NCI-H524 treated with DMSO at 0.1 percent for 48 hours (cell line): ENCODE data around the gene NUMA1.

ENCODE experiments used
- DNase-seq: peaks from one replicate; lab custom pipeline; 2025; lab: John Stamatoyannopoulos, UW

NUMA1 gene

DNA sequence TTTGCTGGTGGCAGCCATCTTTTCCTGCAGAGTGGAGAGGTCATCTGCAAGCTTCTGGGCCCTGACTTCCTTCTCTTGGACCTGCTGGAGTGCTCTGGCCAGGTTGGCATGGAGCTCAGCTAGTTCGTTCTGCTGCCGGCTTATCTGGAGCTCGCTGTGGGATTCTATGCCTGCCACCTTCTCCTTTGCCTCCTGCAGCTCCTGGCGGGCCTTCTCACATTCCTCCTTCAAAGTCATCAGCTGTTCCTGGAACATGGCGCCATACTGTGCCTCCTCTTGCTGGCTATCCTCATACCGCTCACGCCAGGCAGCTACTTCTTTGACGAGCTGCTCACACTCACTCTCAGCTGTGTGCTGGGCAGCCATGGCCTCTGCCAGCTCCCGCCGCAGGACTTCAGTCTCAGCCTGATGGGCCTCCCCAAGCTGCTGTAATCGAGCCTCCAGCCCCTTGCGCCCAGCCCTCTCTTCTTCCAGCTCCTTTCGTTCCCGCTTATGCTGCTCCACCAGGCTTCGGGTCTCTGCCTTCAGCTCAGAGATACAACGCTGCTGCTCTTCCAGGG lies 65.5 kb downstream of the NUMA1 start:
- DNase-seq = no peak

DNA sequence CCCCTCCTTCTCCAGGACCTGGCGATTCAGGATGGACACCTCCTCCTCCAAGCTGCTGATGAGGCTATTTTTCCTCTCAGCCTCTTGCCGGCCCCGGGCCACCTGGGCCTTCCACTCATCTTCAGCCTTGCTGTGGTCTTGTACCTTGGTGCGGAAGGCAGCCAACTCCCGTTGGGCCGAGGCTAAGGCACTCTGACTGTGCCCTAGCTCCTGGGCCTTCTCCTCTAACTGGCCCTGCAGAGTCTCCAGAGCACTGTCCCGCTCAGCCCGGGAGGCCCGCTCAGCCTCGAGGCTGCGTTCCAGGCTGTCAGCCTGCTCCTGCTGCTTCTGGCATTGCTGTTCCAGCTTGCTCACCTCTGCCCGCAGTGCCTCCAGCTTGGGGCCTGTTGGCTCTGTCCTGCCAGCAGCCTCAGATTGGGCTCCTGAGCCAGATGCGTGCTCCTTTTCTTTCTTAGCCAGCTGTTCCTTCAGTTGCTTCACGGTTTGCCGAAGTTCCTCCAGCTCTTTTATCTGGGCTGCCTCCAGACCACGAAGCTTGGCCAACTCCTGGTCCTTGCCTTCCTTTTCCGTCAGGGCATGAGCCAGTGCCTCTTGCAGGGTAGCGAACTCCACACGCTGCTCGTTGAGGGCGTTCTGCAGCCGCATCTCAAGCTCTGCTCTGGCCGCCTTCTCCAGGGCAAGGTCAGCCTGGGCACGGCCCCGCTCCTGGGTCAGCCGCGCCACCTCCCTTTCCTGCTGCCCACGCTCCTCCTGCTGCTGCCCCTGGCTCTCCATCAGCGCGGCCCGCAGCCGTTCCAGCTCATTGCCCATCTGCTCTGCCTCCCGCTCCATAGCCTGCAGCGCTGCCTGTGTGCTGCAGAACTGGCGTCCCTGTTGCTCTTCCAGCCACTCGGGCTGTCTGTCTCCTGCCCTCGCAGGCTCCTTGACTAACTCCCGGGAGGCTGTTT lies 66.3 kb downstream of the NUMA1 start:
- no peak for DNase-seq

DNA sequence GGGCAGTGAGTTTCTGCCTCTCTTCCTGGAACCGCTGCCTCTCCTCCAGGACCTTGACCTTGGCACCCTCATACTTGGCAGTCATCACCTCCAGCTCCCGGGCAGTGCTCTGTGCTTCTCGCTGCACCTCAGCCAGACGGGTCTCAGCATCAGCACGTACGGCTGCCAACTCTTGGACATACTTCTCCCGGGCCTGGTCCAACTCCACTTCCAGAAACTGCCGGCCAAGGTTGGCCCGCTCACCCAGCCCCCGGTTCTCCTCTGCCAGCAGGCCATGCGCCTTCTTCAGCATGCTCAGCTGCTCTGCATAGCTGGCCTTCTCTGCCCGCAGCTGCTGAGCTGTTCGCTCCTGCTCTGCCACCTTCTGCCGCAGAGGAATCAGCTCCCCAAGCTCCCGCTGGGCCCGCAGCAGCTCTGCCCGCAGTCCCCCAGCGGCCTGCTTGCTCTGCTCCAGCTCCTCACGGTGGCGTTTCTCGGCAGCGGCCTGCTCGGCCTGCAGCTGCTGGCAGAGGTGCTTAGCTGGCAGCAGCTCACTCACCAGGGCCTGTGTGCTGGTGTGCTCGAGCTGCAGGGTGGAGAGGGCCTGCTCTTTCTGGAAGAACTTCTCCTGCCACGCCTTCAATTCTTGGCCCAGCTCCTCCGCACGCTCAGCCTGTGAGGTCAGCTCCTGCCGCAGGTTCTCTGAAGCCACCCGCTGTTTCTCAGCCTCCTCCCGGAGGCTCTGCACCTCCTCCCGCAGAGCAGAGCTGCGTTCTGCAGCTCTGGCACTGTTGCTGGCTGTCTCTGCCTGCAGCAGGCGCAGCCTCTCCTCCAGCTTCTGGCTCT lies 67.2 kb downstream of the NUMA1 start:
- DNase-seq = no peak

DNA sequence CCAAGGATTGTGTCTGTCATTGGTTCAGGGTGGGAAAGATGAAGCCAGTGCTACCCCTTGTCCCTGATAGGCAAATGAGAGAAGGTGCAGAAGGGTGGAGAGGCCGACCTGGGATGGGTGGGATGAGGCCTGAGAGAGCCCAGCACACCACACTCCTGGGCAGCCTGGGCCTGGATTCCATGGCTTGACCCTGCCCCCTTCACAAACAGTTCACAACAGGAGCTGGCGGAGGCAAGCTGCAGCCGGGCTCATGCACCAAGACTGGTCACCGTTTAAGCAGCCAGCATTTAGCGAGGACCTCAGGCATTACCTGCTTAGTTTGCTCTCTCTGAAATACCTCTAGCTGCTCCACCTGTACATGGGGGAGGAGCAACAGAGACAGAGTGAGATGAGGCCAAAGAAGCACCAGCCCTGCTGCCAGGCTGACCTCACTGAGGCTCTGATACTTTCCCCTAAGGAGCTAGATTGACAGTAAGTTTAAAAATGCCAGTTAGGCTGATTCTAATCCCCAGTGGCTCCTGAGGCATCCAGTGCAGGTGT lies 68.2 kb downstream of the NUMA1 start:
- DNase-seq = no peak

DNA sequence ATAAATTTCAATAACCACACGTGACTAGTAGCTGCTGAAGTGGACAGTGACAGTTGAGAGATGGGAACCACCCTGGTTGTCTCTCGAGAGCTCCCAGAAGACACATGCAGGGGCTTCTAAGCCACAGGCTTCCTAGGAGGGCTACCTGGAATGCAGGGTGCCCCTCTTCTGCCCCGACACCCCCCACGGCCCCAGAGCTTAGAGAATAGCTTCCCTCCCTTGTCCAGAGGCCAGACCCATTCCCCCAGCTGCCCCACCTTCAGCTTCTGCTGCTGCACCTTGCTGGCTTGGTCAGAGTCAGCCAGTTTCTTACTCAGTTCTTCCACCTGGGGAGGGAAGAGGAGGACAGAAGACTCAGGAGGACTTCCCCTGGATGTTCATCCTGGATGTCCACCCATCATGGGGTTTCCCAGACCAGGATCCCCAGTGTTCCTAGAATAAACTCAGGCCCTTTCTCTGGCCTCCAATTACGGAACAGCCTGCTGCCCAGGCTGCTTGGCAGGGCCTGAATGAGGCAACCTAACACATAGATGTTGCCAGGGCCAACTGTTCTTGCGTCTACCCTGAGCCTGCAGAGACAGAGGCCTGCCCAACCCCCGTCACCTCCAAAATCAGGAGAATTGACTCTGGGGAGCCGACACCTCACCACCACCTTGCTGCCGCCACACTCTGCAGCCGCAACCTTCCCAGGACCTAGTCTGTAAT lies 69.7 kb downstream of the NUMA1 start:
- DNase-seq = no peak

DNA sequence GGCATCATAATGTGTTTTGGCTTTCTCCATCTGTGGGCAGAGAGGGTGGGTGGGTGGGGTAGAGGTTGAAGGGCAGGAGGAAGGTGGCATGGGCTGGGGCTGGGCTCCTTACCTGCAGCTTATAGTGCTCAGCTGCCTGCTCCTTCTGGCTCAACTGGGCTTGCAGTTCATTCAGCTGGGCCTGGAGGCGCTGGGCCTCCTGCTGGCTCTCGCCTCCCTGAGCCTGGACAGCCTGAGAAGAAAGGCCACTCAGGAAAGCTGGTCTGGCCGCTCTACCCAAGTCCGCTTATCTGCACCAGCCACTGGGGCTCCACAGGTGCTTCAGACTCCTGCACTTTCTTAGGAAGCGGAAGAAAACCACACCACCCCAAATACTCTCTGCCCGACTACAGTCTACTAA lies 71.2 kb downstream of the NUMA1 start:
- DNase-seq = no peak

DNA sequence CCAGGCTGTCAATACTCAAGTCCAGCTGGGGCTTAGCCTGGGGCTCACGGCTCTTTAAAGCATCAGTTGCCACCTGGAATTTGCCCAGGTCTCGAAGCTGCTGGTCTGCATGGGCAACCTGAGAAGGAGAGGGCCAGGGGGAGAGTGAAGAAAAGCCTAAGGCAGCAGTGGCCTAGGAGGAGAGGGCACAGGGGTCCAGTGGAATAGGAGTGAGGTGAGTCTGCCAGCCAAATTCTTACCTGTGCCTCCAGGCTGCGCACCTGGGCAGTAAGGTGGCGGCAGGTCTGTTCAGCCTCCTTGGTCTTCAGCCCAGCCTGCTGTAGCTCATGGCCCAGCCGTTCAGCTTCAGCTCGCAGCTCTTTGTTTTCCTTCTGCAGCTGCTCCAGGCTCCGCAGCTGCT lies 71.6 kb downstream of the NUMA1 start:
- DNase-seq = no peak

DNA sequence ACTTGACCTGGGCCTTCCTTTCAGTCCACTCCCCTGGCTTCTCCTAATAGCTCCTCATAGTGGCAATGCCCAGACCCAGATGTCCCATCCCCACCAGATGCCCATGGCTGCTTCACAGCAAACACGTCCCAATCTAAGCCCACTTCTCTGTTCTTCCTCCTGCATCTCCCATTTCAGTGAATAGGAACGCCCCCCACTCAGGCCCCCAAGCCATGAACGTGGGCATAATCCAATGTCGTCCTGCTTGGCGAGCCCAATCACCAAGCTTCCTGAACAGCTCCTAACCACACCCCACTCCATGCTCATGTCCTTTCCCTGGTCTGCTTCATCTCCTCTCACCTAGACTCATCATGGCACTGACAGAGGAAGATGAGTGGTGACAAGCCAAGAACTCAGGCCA lies 72.8 kb downstream of the NUMA1 start:
- no peak for DNase-seq

DNA sequence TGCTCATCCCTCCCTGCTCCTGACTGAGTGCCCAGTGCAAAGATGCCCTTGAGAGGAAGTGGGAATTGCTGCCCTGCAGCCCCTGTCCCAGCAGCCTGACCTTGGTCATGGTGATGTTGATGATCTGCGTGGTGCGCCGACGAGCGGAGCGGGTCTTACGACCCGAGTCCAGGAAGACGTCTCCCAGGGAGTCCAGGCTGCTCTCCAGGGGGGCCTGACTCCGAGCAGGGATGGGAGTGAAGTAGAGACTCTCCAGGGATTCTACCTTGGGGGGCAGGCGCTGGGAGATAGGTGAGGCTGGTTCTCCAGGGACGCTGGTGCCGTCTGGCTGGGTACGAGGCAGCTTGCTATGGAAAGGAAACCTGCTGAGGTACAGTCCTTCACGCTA lies 73.3 kb downstream of the NUMA1 start:
- DNase-seq = no peak

DNA sequence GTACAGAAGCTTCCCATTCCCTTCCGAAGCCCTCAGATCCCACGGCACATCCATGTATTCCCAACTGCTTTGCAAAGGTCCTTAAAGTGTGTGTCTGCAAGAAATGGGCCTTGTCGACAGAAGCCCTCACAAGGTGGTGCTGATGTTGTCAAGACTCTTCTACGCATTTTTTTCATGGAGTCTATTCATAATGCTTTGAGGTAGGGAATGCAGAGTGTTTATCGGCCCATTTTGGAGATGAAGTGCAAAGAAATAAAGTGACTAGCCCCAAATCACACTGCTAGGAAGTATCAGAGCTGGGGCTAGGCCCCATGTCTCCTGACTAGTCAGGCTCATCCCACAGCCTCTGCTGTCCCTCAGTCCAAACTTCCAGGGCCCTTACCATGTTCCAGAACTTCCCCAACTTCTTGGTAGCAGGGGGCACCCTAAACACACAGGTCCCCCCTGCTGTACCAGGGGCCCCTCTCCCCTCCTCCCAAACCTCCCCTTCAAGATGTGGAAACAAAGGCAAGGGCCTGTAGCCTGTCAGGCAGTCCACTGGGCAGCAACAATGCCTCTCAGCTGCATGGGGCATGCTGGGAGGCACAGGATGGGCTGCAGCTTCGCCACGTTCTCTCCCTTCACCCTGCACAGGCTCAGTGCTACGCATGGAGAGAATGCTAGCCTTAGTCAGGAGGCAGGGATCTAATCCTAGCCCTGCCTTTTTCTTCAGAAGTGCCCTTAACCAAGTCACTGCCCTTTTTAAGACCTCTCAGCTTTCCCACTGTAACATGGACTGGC lies 73.8 kb downstream of the NUMA1 start:
- no peak for DNase-seq

DNA sequence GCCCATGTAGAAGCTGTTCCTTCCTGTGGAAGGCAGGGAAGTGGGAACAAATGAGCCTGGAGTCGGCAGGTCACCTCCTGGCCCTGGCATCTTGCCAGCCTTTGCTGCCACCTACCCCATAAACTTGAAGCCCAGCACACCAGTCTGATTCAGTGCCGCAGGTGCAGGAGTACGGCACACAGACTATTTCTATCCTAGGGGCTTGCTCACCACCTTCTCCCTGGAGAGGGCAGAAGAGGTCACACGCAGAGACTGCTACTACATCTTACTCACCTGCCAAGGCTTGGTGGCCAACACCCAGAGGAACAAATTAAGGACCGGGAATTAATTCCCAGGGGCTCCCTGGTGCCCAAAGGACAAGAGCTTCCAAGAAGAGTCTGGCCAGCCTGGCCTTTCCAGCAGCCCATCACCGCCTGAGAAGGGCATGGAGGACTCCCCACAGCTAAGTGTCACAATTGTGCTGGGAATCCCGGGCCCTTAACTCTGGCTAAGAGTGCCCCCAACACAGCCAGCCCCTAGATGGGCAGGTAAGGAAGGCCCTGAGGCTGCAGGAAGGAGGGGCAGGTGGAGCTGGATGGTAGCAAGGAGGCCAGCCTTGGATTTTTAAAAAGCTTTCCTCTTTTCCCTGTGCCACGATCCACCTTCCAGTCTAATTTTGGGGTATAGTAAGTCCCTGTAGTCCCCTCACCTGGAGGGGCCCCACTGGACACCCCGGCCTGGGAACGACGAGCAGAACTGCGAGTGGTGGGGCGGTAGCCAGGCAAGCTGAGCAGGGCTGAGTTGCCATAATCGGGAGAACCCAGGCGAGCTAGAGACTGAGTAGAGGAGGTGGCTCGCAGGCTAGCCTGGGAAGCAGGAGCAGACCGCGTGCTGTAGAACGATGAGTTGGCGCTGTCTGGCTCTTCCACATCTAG lies 74.7 kb downstream of the NUMA1 start:
- DNase-seq = no peak

DNA sequence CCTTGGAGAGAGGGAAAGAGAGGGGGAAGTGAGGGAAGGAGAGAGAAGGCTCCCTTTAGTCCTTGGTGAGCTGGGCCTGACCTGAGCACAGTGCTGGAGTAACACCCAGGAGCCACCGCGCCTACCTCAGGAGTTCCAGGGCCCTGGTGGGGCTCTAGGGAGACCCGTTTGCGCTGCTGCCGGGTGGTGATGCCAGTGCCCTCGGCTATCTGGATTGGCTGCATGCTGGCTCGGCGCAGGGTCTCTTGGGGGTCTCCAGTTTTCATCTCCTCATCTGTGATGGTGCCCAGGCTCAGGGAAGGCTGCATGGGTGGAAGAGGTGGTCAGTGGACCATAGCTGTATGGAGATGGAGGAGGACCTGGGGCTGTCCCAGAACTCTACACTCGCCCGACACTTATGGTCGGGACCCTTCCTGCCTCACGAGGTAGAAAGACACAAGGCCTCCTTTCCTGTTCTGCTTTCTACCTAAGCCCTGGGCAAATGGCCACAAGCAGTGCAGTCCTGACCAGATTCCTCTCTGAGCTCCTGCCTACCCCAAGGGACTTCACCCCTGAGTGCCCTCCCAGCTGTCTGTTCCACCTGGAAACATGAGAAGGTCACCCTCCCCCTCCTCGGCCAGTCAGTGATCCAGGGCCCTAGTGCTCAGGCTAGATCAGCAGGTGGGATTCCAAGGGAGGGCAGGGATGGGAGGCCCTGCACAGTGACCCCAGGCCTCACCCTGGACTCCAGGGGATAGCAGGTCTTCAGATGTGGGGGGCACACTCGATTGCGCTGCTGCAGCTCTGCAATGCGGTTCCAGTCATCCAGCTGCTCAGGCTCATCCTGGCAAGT lies 75.6 kb downstream of the NUMA1 start:
- no peak for DNase-seq

DNA sequence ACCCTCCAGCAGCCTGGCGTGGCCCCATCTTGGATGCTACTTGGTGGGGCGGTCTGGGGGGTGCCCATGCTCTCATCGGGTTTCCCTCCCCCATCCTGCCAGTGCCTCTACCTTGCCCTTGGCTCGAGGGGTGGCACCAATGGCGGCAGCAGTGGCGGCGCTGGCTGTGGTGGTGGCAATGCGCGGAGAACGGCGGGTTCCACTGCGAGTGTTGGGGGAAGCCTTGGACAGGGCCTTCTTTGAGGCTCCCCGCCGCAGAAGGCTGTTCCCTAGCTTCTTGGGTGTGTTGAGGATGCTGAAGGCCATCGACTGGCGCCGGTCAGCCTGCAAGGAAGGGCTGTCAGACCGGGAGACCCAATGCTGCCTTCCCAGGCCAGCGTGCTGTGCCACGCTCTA lies 76.6 kb downstream of the NUMA1 start:
- no peak for DNase-seq

DNA sequence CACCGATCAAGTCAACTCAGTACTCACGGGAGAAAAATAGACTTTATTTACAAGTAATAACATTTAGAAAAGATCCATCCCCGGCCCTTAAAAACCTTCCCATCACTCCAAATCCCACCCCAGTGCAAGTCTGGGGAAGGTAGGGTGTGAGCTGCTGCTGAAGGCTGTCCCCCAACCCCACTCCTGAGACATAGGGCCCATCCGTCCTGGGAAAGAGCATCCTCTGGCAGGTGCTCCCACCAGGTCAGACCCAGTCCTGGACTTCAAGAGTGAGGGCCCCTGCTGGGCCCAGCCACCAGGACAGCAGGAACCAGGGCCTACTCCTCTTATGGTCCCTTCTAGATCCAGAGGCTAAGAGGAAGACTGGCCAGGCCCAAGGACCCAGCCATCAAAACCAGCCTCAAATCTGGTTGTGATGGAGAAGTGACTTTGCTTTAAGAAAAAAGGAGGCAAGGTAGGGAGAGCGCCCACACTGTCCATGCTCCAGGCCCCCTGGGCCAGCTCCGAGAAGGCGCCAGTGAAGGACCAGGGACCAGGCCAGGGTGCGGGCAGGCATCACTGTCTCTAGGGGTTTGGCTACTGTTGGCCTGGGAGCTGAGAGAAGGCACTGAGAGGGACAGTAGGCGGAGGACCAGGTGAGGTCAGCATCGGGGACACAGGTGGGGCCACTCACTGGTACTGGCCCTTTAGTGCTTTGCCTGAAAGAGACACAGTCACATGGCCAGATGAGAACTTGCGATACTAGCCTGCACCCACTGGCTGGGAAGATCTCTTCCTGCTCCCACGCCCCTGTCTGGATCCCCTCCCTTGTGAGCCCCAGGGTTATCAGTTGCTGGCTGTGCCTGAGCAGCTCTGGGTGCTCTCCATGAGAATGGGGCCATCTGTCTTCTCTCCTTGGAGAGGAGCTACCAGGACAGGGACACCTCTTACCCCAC lies 77.2 kb downstream of the NUMA1 start:
- DNase-seq = no peak

DNA sequence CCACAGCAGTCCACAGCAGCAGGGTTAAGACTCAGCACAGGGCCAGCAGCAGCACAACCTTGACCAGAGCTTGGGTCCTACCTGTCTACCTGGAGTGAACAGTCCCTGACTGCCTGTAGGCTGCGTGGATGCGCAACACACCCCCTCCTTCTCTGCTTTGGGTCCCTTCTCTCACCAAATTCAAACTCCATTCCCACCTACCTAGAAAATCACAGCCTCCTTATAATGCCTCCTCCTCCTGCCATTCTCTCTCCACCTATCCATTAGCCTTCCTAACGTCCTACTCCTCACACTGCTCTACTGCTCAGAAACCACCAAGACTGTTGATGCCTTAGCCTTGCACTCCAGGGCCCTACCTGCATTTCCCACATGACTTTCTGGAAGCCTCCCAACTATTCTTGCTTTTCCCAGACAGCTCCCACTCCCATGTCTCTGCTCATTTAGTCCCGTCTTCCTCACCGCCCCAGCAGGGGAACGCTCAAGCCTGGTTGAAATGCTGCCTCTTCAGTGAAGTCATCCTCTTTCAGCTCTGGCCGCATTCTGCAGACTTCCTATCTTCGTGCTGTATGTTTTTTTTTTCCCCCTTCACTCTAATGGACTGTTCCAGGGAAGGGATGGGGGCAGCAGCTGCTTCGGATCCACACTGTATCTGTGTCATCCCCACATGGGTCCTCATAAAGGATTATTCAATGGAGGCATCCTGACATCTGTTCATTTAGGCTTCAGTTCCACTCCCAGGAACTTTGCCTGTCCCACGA lies 78.3 kb downstream of the NUMA1 start:
- peak; percentile 95 for DNase-seq

DNA sequence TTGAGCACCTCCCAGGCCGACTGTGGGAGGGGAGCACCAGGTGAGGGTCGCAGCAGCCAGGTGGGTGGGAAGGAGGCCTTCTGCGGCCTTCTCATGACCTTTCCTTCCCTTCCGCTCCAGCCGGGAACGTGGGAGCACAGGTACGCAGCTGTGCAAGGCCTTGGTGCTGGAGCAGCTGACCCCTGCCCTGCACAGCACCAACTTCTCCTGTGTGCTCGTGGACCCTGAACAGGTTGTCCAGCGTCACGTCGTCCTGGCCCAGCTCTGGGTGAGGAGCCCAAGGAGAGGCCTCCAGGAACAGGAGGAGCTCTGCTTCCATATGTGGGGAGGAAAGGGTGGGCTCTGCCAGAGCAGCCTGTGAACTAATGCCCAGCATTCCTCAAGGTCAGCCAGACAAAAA lies 79.1 kb downstream of the NUMA1 start:
- DNase-seq = no peak

DNA sequence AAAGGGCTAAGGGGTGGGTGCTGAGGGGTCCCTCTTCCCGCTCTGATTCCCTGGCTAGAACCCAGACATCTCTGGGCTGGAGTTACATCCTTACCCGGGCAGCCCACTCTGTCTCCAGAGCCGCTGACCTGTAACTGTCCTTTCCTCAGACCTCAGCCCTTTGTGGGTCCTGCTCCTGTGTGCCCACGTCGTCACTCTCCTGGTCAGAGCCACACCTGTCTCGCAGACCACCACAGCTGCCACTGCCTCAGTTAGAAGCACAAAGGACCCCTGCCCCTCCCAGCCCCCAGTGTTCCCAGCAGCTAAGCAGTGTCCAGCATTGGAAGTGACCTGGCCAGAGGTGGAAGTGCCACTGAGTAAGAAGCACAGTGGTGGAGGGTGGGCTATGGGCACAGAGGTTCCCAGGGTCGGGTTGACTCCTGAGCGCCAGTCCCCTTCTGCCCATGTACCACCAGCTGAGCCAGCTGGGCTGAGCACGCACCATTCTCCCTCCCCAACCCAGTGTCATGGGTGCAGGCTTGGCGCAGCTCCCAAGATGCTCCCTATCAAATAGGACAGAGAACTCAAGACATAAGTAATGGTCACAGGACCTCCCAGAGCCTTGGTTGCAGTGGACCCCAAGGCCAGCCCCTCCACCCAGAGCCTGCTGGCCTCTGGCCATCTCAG lies 80.0 kb downstream of the NUMA1 start:
- no peak for DNase-seq
